Esophagus muscularis mucosa (tissue), 3 donors: ENCODE measurements around the gene CWF19L2.

Experiments
- POLR2AphosphoS5 ChIP-seq, 2 donors: sonication (generic); formaldehyde crosslinking; IDR thresholded peaks; one replicate each; pipeline ENCODE4 v1.6.1; 2017; ENCODE audit warnings: antibody characterized with exemption in 2 of 2
- TF ChIP-seq, protein P1 (sequence below), 3 experiments: fragments of 200-600 bp in 2 of 3; fragments of 450-650 bp in 1 of 3; sonication (generic) in 2 of 3; IDR thresholded peaks; one replicate each; pipeline ENCODE4 v1.5.1; 2017 to 2019; ENCODE audit warnings: antibody characterized with exemption in 3 of 3, mild to moderate bottlenecking in 2 of 3, moderate library complexity in 1 of 3

DNA sequence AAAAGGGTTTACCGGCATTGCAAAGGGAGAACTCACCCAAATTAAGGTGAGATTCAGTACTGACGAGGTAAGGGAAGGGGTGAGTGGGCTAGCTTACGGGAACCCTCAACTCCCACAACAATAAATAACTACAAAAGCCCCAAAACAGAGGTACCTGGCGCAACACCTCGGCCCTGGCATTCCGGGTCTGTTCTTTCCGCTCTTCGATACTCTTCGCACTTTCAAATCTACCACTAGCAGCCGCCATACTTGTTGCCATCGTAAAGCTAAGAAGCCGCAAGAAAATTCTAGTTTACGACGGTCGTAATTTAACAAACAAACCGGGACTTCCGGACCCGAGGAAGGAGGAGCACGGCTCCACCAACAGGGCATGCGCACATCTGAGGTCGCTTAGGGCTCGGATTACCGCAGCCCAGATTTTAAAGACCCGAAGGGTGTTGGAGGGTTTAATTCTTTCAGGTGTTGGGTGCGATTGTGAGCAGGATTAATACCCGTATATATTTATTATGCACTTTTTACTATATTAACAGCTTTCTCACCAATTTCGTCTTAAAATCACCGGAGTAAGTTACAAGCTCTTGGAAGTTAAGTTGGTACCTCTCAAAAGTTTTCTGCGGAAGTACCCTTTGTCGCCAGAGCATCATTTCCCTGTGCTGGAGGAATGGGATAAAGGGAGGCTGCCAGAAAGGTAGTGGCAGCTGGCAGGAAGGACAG, at the start of gene CWF19L2:
- TF ChIP-seq, protein P1, sequence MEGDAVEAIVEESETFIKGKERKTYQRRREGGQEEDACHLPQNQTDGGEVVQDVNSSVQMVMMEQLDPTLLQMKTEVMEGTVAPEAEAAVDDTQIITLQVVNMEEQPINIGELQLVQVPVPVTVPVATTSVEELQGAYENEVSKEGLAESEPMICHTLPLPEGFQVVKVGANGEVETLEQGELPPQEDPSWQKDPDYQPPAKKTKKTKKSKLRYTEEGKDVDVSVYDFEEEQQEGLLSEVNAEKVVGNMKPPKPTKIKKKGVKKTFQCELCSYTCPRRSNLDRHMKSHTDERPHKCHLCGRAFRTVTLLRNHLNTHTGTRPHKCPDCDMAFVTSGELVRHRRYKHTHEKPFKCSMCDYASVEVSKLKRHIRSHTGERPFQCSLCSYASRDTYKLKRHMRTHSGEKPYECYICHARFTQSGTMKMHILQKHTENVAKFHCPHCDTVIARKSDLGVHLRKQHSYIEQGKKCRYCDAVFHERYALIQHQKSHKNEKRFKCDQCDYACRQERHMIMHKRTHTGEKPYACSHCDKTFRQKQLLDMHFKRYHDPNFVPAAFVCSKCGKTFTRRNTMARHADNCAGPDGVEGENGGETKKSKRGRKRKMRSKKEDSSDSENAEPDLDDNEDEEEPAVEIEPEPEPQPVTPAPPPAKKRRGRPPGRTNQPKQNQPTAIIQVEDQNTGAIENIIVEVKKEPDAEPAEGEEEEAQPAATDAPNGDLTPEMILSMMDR (IDR thresholded peaks at IDR 0.05), result peak in 2 of 3 experiments; percentile 4 to 11
- peak; percentile 87 for TF ChIP-seq POLR2AphosphoS5 (IDR thresholded peaks at IDR 0.05)
